Measurements from ENCODE around the gene SNX10. TPM values are rescaled to one million over a fixed set of nuclear protein-coding genes. Genes with fewer than 3 reads are reported as not detected.
A peak's percentile ranks its signal among the peaks of the same experiment; 100 is the strongest.

The SNX10 gene
- total RNA-seq, 1 experiment from 2014 or later = 9.4 TPM

DNA sequence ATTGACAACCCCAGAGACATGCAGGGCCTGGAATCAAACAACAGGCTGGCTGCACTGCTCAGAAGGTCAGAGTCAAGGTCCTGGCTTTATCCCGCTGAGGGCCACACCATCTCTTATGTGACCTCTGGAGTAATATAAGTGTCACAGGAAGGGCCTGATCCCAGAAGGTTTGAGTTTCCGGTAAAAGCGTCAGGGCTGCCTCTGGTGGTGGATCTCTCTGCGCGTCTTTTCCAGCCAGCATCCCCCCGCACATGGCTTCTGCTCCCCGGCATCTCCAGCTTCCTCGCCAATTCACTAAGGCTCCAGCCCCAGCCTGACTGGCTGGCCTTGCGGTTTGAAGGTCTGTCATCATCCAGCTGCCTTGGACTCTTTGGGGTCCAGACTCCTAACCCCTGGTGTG is 54.2 kb downstream of the SNX10 start:
- Histone ChIP-seq H3K9ac (ENCODE audit: extremely low read depth, insufficient read length, low read length) (no peak overlapping the region), H2AK5ac (ENCODE audit: insufficient read length, low read length) (no peak overlapping the region), H2BK5ac (ENCODE audit: insufficient read length, low read length) (no peak overlapping the region), H4K8ac (replicated peaks; ENCODE audit: insufficient read length, low read depth, low read length) (no peak overlapping the region), H3K9me3 (ENCODE audit: control insufficient read depth, low read depth, low read length) (no peaks in the 10 kb centered on the region), H3K4ac (ENCODE audit: low read depth, low read length) (no peak overlapping the region), H3K56ac (ENCODE audit: insufficient read length, low read depth, low read length) (no peak overlapping the region), H2AFZ (ENCODE audit: low read length) (no peak overlapping the region), H2BK15ac (ENCODE audit: low read depth, low read length) (no peak overlapping the region; the same call in 1 of the 2 replicates), H3K14ac (ENCODE audit: insufficient read depth, low read length) (no peak overlapping the region), H2BK20ac (ENCODE audit: low read depth, low read length, poor library complexity, severe bottlenecking) (no peak overlapping the region), H2BK12ac (ENCODE audit: insufficient read length, low read depth, low read length) (no peak overlapping the region), H3K23me2 (ENCODE audit: insufficient read length, low read depth, low read length, poor library complexity, severe bottlenecking) (no peaks in the 10 kb centered on the region), H3K23ac (ENCODE audit: insufficient read length, low read depth, low read length) (no peak overlapping the region), H3K27me3 (ENCODE audit: insufficient read depth, low read length) (no peaks in the 10 kb centered on the region), H4K5ac (ENCODE audit: insufficient read length, low read depth, low read length) (no peak overlapping the region), H3K27ac (ENCODE audit: insufficient read length, low read depth, low read length) (no peak overlapping the region), H3K4me1 (ENCODE audit: insufficient read depth, low read length) (no peaks in the 10 kb centered on the region), H3K4me2 (ENCODE audit: insufficient read depth, insufficient read length, low read length) (no peak overlapping the region), H4K20me1 (ENCODE audit: control insufficient read depth, insufficient read depth, insufficient read length) (no peaks in the 10 kb centered on the region), H2BK120ac (ENCODE audit: low read depth, low read length, poor library complexity, severe bottlenecking) (no peak overlapping the region), H4K91ac (ENCODE audit: insufficient read length, low read depth, low read length) (no peak overlapping the region), H3K79me1 (ENCODE audit: insufficient read depth, low read depth, low read length, poor library complexity, severe bottlenecking) (no peaks in the 10 kb centered on the region), H3K79me2 (ENCODE audit: insufficient read depth, low read length) (no peaks in the 10 kb centered on the region), H3T11ph (ENCODE audit: low read length) (no peak overlapping the region), H3K18ac (ENCODE audit: insufficient read length, low read depth, low read length) (no peak overlapping the region)
- Mint-ChIP-seq H3K36me3 (ENCODE audit: insufficient read depth in 1 of 3, low read depth in 3 of 3) (peaks cover 2 to 5% (median 3%) of the 10 kb centered on the region in 3 experiments; a peak in 2 of 7 replicates), H3K4me3 (no peak overlapping the region), H3K9me3 (no peaks in the 10 kb centered on the region), H3K27ac (0 out of 7 replicates have a peak overlapping the region, but pooled peaks of 1 of the 3 experiments have one; percentile 57), H3K4me1 (peaks cover 0 to 10% of the 10 kb centered on the region in 2 experiments), H3K27me3 (ENCODE audit: low read depth) (no peaks in the 10 kb centered on the region)
- no CpG with 5 or more reads among the region's 9 CpGs for WGBS (ENCODE audit: extremely low coverage, insufficient read length, low lambda C conversion rate)
- TF ChIP-seq, protein P1, sequence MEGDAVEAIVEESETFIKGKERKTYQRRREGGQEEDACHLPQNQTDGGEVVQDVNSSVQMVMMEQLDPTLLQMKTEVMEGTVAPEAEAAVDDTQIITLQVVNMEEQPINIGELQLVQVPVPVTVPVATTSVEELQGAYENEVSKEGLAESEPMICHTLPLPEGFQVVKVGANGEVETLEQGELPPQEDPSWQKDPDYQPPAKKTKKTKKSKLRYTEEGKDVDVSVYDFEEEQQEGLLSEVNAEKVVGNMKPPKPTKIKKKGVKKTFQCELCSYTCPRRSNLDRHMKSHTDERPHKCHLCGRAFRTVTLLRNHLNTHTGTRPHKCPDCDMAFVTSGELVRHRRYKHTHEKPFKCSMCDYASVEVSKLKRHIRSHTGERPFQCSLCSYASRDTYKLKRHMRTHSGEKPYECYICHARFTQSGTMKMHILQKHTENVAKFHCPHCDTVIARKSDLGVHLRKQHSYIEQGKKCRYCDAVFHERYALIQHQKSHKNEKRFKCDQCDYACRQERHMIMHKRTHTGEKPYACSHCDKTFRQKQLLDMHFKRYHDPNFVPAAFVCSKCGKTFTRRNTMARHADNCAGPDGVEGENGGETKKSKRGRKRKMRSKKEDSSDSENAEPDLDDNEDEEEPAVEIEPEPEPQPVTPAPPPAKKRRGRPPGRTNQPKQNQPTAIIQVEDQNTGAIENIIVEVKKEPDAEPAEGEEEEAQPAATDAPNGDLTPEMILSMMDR (conservative IDR thresholded peaks at IDR 0.05) = 0 out of 3 replicates have a peak, but pooled peaks have one; percentile 11
- DNase-seq = no peak

Data from H9 (cell line).